ENCODE data around the gene ZC3HAV1L.

The ZC3HAV1L gene

DNA sequence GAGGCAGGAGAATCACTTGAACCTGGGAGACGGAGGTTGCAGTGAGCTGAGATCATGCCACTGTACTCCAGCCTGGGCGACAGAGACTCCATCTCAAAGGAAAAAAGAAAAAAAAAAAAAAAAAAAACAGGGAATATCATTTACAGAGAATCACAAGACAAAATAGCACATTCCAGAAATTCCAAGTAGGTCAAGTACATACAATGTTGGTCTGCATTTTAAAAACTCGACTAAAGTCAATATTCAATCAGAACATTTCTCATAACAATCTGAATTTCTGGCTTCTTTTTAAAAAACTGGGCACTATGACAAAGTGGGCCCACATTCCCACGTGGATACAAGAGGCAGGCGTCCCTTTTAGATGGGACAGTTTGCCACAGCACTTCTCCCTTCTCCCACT lies 12.8 kb downstream of the ZC3HAV1L start:
- no peak overlapping the region for H3K4me3 ChIP-seq (ENCODE audit: low read depth, low read length)
- in situ Hi-C loops (cut with HindIII; ENCODE audit: low pct_ligation_motif_present, low sequenced_read_pairs): no loop called here
- TF ChIP-seq, protein P1, sequence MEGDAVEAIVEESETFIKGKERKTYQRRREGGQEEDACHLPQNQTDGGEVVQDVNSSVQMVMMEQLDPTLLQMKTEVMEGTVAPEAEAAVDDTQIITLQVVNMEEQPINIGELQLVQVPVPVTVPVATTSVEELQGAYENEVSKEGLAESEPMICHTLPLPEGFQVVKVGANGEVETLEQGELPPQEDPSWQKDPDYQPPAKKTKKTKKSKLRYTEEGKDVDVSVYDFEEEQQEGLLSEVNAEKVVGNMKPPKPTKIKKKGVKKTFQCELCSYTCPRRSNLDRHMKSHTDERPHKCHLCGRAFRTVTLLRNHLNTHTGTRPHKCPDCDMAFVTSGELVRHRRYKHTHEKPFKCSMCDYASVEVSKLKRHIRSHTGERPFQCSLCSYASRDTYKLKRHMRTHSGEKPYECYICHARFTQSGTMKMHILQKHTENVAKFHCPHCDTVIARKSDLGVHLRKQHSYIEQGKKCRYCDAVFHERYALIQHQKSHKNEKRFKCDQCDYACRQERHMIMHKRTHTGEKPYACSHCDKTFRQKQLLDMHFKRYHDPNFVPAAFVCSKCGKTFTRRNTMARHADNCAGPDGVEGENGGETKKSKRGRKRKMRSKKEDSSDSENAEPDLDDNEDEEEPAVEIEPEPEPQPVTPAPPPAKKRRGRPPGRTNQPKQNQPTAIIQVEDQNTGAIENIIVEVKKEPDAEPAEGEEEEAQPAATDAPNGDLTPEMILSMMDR (IDR thresholded peaks at IDR 0.05; ENCODE audit: low read depth, low read length, missing control alignments): no peak
- H3K27ac ChIP-seq: no peak overlapping the region
- DNase-seq: no peak
- no peaks in the 10 kb centered on the region for H3K27me3 ChIP-seq (replicated peaks)
- peaks cover 22% of the 10 kb centered on the region for H3K36me3 ChIP-seq (replicated peaks)

DNA sequence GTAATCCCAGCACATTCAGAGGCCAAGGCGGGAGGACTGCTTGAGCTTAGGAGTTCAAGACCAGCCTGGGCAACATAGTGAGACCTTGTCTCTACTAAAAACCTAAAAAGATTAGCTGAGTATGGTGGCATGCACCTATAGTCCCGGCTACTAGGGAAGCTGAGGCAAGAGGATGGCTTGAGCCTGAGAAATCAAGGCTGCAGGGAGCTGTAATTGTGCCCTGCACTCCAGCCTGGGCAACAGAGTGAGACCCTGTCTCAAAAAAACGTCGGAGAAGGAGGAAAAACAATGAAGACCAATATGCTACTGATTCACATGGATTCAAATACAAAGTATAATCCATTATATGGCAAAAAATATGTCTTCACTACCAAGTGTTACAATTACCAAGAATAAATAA lies 13.6 kb downstream of the ZC3HAV1L start:
- peaks cover 20% of the 10 kb centered on the region for H3K36me3 ChIP-seq (replicated peaks)
- in situ Hi-C loops (cut with HindIII; ENCODE audit: low pct_ligation_motif_present, low sequenced_read_pairs): no loop called here
- H3K27me3 ChIP-seq (replicated peaks): no peaks in the 10 kb centered on the region
- H3K27ac ChIP-seq: no peak overlapping the region
- DNase-seq: no peak
- TF ChIP-seq, protein P1 (IDR thresholded peaks at IDR 0.05; ENCODE audit: low read depth, low read length, missing control alignments): no peak
- H3K4me3 ChIP-seq (ENCODE audit: low read depth, low read length): no peak overlapping the region

DNA sequence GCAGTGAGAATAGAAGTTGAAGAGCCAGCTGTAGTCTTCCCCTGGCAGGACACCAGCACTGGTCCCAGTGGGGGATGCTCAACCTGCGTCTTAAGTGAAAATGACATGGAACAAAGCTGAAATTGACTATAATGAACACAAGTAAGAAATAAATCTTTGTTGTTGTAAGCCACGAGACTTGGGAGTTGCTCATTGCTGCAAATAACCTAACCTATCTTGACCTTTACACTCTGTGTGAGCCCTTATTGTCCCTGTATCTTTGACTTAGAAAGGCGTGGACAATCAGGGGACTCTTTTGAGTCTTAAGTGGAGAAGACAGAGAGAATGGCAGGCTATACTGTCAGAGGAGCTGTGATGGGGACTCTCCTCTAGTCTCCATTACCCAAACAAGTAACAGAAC lies 16.9 kb downstream of the ZC3HAV1L start:
- in situ Hi-C loops (cut with HindIII; ENCODE audit: low pct_ligation_motif_present, low sequenced_read_pairs): no loop called here
- TF ChIP-seq, protein P1 (IDR thresholded peaks at IDR 0.05; ENCODE audit: low read depth, low read length, missing control alignments): no peak
- peaks cover 6% of the 10 kb centered on the region for H3K36me3 ChIP-seq (replicated peaks)
- DNase-seq: no peak
- H3K4me3 ChIP-seq (ENCODE audit: low read depth, low read length): no peak overlapping the region
- H3K27ac ChIP-seq: no peak overlapping the region
- no peaks in the 10 kb centered on the region for H3K27me3 ChIP-seq (replicated peaks)

DNA sequence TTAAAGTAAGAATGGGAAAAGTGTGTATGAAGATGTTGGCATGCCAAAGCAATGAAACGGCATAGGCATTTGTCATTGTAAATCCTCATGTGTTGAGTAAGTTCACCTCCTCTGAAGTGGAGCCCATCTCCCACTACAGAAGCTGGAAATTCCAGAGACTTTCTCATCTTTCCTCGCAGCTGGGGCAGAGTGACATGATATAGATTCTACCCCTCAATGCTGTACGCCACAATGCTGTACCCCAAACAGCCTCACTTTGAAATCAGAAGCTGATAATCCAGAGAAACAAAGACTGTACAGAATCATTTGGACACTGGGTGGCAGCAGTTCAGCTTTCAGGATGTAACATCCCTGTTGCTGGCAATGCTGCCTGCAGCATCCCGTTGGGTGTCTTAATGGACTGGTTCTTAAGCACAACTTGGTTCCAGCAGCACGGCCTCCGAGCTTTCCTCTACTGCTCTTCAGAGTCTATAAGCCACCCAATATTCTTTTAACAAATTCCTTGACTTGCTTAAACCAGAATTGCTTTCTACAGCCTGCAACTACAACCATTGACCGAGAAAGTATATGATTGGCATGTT lies 18.8 kb downstream of the ZC3HAV1L start:
- in situ Hi-C loops (cut with HindIII; ENCODE audit: low pct_ligation_motif_present, low sequenced_read_pairs): no loop called here
- H3K4me3 ChIP-seq (ENCODE audit: low read depth, low read length): no peak overlapping the region
- TF ChIP-seq, protein P1 (IDR thresholded peaks at IDR 0.05; ENCODE audit: low read depth, low read length, missing control alignments): peak; percentile 84
- H3K27me3 ChIP-seq (replicated peaks): no peaks in the 10 kb centered on the region
- no peaks in the 10 kb centered on the region for H3K36me3 ChIP-seq (replicated peaks)
- DNase-seq: peak; percentile 73
- no peak overlapping the region for H3K27ac ChIP-seq

DNA sequence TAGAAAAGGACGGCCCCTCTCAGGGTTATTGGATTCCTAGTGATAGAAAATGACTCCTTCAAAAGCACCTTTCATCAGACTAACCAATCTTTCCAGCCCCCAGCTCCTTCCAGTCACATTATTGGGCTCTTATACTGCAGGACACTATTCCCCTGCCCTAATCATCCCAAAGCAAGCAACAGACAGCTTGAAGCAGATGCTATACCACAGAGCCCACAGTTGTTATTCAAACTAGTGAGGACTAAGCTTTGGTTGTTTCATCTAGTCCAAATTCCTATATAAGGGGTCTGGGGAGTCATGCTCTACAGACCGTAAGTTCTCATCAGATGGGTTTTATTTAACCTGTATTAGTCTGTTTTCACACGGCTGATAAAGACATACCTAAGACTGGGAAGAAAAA lies 24.5 kb downstream of the ZC3HAV1L start:
- Histone ChIP-seq H3K27me3 (replicated peaks) (no peaks in the 10 kb centered on the region), H3K36me3 (replicated peaks) (no peaks in the 10 kb centered on the region), H3K4me3 (ENCODE audit: low read depth, low read length) (no peak overlapping the region), H3K27ac (no peak overlapping the region)
- TF ChIP-seq, protein P1 (IDR thresholded peaks at IDR 0.05; ENCODE audit: low read depth, low read length, missing control alignments): no peak
- in situ Hi-C loops (cut with HindIII; ENCODE audit: low pct_ligation_motif_present, low sequenced_read_pairs): no loop called here
- DNase-seq: no peak

Measured in brain microvascular endothelial cell (primary cell).